Chondrocyte (in vitro differentiated cells): ENCODE measurements around the gene KCNQ1. TPM values are rescaled to one million over a fixed set of nuclear protein-coding genes. Genes with fewer than 3 reads are reported as not detected.

Experiments
- DNase-seq: peaks from one replicate; pipeline ENCODE4 v3.0.0; 2021; ENCODE audit warnings: mixed read lengths, low spot score
- H3K27ac Mint-ChIP-seq: one replicate; pipeline ENCODE4 v1.8.0; 2021; ENCODE audit warnings: mild to moderate bottlenecking, moderate library complexity, mixed read lengths; ENCODE audit not compliant: unreplicated experiment
- H3K27me3 Mint-ChIP-seq: 2 replicates; pipeline ENCODE4 v1.8.0; 2021; ENCODE audit warnings: low read depth, mixed read lengths
- H3K36me3 Mint-ChIP-seq: 2 replicates; pipeline ENCODE4 v1.8.0; 2021; ENCODE audit warnings: low read depth, mixed read lengths
- H3K4me1 Mint-ChIP-seq: 2 replicates; pipeline ENCODE4 v1.8.0; 2021; ENCODE audit warnings: low read depth, mild to moderate bottlenecking, mixed read lengths
- H3K4me3 Mint-ChIP-seq: one replicate; pipeline ENCODE4 v1.8.0; 2021; ENCODE audit warnings: mild to moderate bottlenecking, moderate library complexity, mixed read lengths; ENCODE audit not compliant: unreplicated experiment
- H3K9me3 Mint-ChIP-seq: 2 replicates; pipeline ENCODE4 v1.8.0; 2021; ENCODE audit warnings: low read depth, mixed read lengths
- CTCF ChIP-seq: fragments of 200-600 bp; sonication (generic); IDR thresholded peaks from 2 replicates; pipeline ENCODE4 v1.5.0; 2021; ENCODE audit warnings: antibody characterized with exemption, mild to moderate bottlenecking, moderate library complexity
- total RNA-seq: library from RNA; stranded (reverse); gene quantifications from 3 replicates; pipeline ENCODE4 v1.2.1, GENCODE V29; 2021

KCNQ1 gene
- total RNA-seq, 1 donor from 2014 or later, result not detected

DNA sequence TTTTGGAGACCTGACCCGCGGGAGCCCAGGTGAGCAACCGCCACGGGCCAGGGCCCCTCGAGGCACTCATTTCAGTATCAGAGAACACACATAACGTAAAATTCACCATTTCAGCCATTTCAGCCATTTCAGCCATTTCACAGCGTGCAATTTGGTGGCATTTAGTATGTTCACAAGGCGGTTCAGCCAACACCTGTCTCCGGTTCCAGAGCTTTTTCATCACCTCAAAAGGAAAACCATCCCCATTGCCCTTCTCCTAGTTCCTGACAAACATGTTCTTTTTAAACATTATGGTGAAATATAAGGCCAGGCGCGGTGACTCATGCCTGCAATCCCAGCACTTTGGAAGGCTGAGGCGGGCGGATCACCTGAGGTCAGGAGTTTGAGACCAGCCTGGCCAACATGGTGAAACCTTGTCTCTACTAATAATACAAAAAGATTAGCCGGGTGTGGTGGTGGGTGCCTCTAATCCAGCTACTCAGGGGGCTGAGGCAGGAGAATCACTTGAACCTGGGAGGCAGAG is 119.3 kb downstream of the KCNQ1 start:
- Mint-ChIP-seq H3K9me3 (no peaks in the 10 kb centered on the region), H3K4me3 (no peak overlapping the region), H3K27ac (no peak overlapping the region), H3K27me3 (peaks cover 3% of the 10 kb centered on the region), H3K4me1 (no peaks in the 10 kb centered on the region), H3K36me3 (no peaks in the 10 kb centered on the region)
- TF ChIP-seq CTCF, result no peak
- DNase-seq, result no peak

DNA sequence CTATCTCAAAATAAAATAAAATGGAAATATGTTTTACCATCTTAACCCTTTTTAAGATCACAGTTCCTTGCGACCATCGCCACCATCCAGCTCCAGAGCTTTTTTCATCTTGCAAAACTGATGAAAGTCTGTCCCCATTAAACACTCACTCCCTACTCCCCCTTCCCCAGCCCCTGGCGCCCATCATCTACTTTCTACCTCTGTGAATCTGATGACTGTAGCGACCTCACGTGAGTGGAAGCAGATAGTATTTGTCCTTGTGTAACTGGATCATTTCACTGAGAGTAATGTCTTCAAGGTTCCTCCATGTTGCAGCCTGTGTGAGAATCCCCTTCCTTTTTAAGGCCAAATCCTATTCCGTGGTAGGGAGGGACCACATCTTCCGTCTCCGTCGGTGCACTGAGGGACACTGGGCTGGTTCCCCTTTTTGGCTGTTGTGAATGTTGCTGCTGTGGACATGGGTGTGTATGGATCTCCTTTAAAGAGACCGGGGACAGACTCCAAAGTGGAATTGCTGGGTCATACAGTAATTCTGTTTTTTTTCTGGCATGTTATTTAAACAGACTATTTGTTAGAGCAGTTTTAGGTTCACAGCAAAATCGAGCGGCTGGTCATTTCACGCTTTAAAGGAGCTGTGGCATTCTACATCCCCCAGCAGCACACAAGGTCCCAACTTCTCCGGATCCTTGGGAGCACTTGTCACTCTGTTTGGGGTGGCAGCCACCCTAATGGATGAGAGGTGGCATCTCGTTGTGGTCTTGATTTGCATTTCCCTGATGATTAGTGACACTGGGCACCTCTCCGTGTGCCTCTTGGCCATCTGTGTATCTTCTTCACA is 120.0 kb downstream of the KCNQ1 start:
- Mint-ChIP-seq H3K9me3 (no peaks in the 10 kb centered on the region), H3K4me3 (no peak overlapping the region), H3K36me3 (no peaks in the 10 kb centered on the region), H3K27me3 (peaks cover 3% of the 10 kb centered on the region), H3K27ac (no peak overlapping the region), H3K4me1 (no peaks in the 10 kb centered on the region)
- DNase-seq, result no peak
- no peak for TF ChIP-seq CTCF

GRCh38 chr11:2565447-2566222 is 120.8 kb downstream of the KCNQ1 start:
- Mint-ChIP-seq H3K27ac (no peak overlapping the region), H3K27me3 (peaks cover 3% of the 10 kb centered on the region), H3K4me3 (no peak overlapping the region), H3K36me3 (no peaks in the 10 kb centered on the region), H3K4me1 (no peaks in the 10 kb centered on the region), H3K9me3 (no peaks in the 10 kb centered on the region)
- no peak for TF ChIP-seq CTCF
- DNase-seq, result no peak

GRCh38 chr11:2566223-2567025 is 121.6 kb downstream of the KCNQ1 start:
- no peaks in the 10 kb centered on the region for H3K4me1 Mint-ChIP-seq
- H3K27ac Mint-ChIP-seq, result no peak overlapping the region
- peak; percentile 13 for TF ChIP-seq CTCF
- no peaks in the 10 kb centered on the region for H3K36me3 Mint-ChIP-seq
- no peaks in the 10 kb centered on the region for H3K9me3 Mint-ChIP-seq
- peaks cover 3% of the 10 kb centered on the region for H3K27me3 Mint-ChIP-seq
- H3K4me3 Mint-ChIP-seq, result no peak overlapping the region
- peak; percentile 91 for DNase-seq
